Type B pancreatic cell (in vitro differentiated cells): ENCODE data around the gene CCDC134. TPM values are rescaled to one million over a fixed set of nuclear protein-coding genes. Genes with fewer than 3 reads are reported as not detected.

Source experiments
- DNase-seq: peaks from one replicate; pipeline ENCODE4 v3.0.0; 2021; ENCODE audit warnings: mixed read lengths; ENCODE audit not compliant: unreplicated experiment; ENCODE audit errors: extremely low spot score
- H3K27ac Mint-ChIP-seq: 2 replicates; pipeline ENCODE4 v1.8.0; 2021; ENCODE audit warnings: mild to moderate bottlenecking, mixed read lengths
- H3K27me3 Mint-ChIP-seq: 2 replicates; pipeline ENCODE4 v1.8.0; 2021; ENCODE audit warnings: mixed read lengths
- H3K36me3 Mint-ChIP-seq: 2 replicates; pipeline ENCODE4 v1.8.0; 2021; ENCODE audit warnings: mixed read lengths
- H3K4me1 Mint-ChIP-seq: one replicate; pipeline ENCODE4 v1.8.0; 2021; ENCODE audit warnings: mixed read lengths; ENCODE audit not compliant: unreplicated experiment
- H3K4me3 Mint-ChIP-seq: 2 replicates; pipeline ENCODE4 v1.8.0; 2021; ENCODE audit warnings: mild to moderate bottlenecking, mixed read lengths
- H3K9me3 Mint-ChIP-seq: 2 replicates; pipeline ENCODE4 v1.8.0; 2021; ENCODE audit warnings: mixed read lengths
- total RNA-seq: library from RNA; stranded (reverse); gene quantifications from 2 replicates; pipeline ENCODE4 v1.2.1, GENCODE V29; 2021; ENCODE audit warnings: low replicate concordance
- TF ChIP-seq, protein P1 (sequence below): fragments of 200-600 bp; sonication (generic); conservative IDR thresholded peaks from 2 replicates; pipeline ENCODE4 v1.5.0; 2021; ENCODE audit warnings: antibody characterized with exemption, mild to moderate bottlenecking

Gene CCDC134
- total RNA-seq, 1 donor from 2014 or later, result 19.6 TPM

- TF ChIP-seq, protein P1, sequence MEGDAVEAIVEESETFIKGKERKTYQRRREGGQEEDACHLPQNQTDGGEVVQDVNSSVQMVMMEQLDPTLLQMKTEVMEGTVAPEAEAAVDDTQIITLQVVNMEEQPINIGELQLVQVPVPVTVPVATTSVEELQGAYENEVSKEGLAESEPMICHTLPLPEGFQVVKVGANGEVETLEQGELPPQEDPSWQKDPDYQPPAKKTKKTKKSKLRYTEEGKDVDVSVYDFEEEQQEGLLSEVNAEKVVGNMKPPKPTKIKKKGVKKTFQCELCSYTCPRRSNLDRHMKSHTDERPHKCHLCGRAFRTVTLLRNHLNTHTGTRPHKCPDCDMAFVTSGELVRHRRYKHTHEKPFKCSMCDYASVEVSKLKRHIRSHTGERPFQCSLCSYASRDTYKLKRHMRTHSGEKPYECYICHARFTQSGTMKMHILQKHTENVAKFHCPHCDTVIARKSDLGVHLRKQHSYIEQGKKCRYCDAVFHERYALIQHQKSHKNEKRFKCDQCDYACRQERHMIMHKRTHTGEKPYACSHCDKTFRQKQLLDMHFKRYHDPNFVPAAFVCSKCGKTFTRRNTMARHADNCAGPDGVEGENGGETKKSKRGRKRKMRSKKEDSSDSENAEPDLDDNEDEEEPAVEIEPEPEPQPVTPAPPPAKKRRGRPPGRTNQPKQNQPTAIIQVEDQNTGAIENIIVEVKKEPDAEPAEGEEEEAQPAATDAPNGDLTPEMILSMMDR, result no peak
- Mint-ChIP-seq H3K27me3 (peaks cover 7% of the 10 kb centered on the region), H3K27ac (no peak overlapping the region), H3K4me1 (no peaks in the 10 kb centered on the region), H3K9me3 (no peaks in the 10 kb centered on the region), H3K4me3 (no peak overlapping the region), H3K36me3 (no peaks in the 10 kb centered on the region)
- no peak for DNase-seq
These were observed 13.1 kb upstream of the CCDC134 start for GRCh38 chr22:41787331-41787730.

GRCh38 chr22:41793871-41794270 lies 6.6 kb upstream of the CCDC134 start:
- no peak overlapping the region for H3K27ac Mint-ChIP-seq
- H3K9me3 Mint-ChIP-seq, result no peaks in the 10 kb centered on the region

GRCh38 chr22:41798736-41799135 lies 1.7 kb upstream of the CCDC134 start:
- no peaks in the 10 kb centered on the region for H3K9me3 Mint-ChIP-seq
- H3K36me3 Mint-ChIP-seq, result no peaks in the 10 kb centered on the region
- no peak for DNase-seq
- H3K4me1 Mint-ChIP-seq, result peaks cover 6% of the 10 kb centered on the region
- TF ChIP-seq, protein P1, result no peak
- H3K4me3 Mint-ChIP-seq, result peak overlapping the region; percentile 97
- no peak overlapping the region for H3K27ac Mint-ChIP-seq
- H3K27me3 Mint-ChIP-seq, result no peaks in the 10 kb centered on the region

More at GRCh38 chr22:41793871-41794270, 6.6 kb upstream of the CCDC134 start:
- no peak for DNase-seq
- H3K36me3 Mint-ChIP-seq, result no peaks in the 10 kb centered on the region
- TF ChIP-seq, protein P1, result no peak
- peaks cover 7% of the 10 kb centered on the region for H3K27me3 Mint-ChIP-seq
- H3K4me1 Mint-ChIP-seq, result no peaks in the 10 kb centered on the region
- H3K4me3 Mint-ChIP-seq, result no peak overlapping the region

- no peaks in the 10 kb centered on the region for H3K36me3 Mint-ChIP-seq
- H3K27me3 Mint-ChIP-seq, result no peaks in the 10 kb centered on the region
- no peak for DNase-seq
These were observed 762 bp upstream of the CCDC134 start for GRCh38 chr22:41799486-41800347.

GRCh38 chr22:41801147-41801819 lies 804 bp downstream of the CCDC134 start:
- Mint-ChIP-seq H3K36me3 (no peaks in the 10 kb centered on the region), H3K27me3 (no peaks in the 10 kb centered on the region), H3K9me3 (no peaks in the 10 kb centered on the region), H3K27ac (peak overlapping the region; percentile 93), H3K4me3 (peak overlapping the region; percentile 97), H3K4me1 (peaks cover 11% of the 10 kb centered on the region)
- TF ChIP-seq, protein P1, result no peak
- no peak for DNase-seq

More at GRCh38 chr22:41799486-41800347, 762 bp upstream of the CCDC134 start:
- TF ChIP-seq, protein P1, result no peak
- Mint-ChIP-seq H3K4me3 (peak overlapping the region; percentile 97), H3K4me1 (peaks cover 11% of the 10 kb centered on the region), H3K9me3 (no peaks in the 10 kb centered on the region), H3K27ac (peak overlapping the region; percentile 93)
